Measurements from ENCODE around the gene PLS3. TPM values are rescaled to one million over a fixed set of nuclear protein-coding genes. Genes with fewer than 3 reads are reported as not detected.

PLS3 gene
- total and polyA plus RNA-seq, 2 donors (not counting 3 experiments of a cell fraction or from before 2014, with no cell fraction given): 120 to 329 TPM

Small RNA genes lying within 50 kb of the gene (small RNA-seq; reads per million reads assigned to genes)
- not detected for gene RF00264 (ENCODE audit: insufficient read depth, insufficient read length, low read depth, low replicate concordance)
